Liver (tissue), 9 donors: ENCODE results near the gene ETS2. TPM values are rescaled to one million over a fixed set of nuclear protein-coding genes. Genes with fewer than 3 reads are reported as not detected.
A peak's percentile ranks its signal among the peaks of the same experiment; 100 is the strongest.

Source experiments
- DNase-seq: peaks from one replicate; pipeline ENCODE4 v3.0.0-alpha.2; 2017; ENCODE audit warnings: low spot score
- H3K27ac ChIP-seq, 2 donors: one replicate each; pipeline ENCODE4 v1.7.0; 2013; ENCODE audit warnings: inconsistent platforms in 2 of 2, low read length in 2 of 2, control low read depth in 1 of 2, low read depth in 1 of 2, mild to moderate bottlenecking in 1 of 2
- H3K27me3 ChIP-seq, 4 donors: one replicate each; pipeline versions ENCODE4 v1.6.1 to v1.7.0; 2013; ENCODE audit warnings: low read length in 3 of 4, inconsistent platforms in 1 of 4, mild to moderate bottlenecking in 1 of 4, moderate library complexity in 1 of 4; ENCODE audit not compliant: control insufficient read depth in 4 of 4, insufficient read depth in 4 of 4
- H3K36me3 ChIP-seq, 4 donors: one replicate each; pipeline versions ENCODE4 v1.6.1 to v1.7.0; 2013; ENCODE audit warnings: low read length in 3 of 4, mild to moderate bottlenecking in 3 of 4, low read depth in 1 of 4, moderate library complexity in 1 of 4; ENCODE audit not compliant: control insufficient read depth in 4 of 4, insufficient read depth in 3 of 4
- H3K4me1 ChIP-seq, 4 donors: one replicate each; pipeline versions ENCODE4 v1.6.1 to v1.7.0; 2013; ENCODE audit warnings: low read length in 3 of 4, mild to moderate bottlenecking in 3 of 4, moderate library complexity in 1 of 4; ENCODE audit not compliant: control insufficient read depth in 4 of 4, insufficient read depth in 4 of 4
- H3K4me3 ChIP-seq, 3 donors: one replicate each; pipeline versions ENCODE4 v1.6.1 to v1.7.0; 2013; ENCODE audit warnings: low read length in 3 of 3, control low read depth in 1 of 3, low read depth in 1 of 3, mild to moderate bottlenecking in 1 of 3
- H3K9ac ChIP-seq, 2 donors: one replicate each; pipeline ENCODE4 v1.7.0; 2013; ENCODE audit warnings: low read length in 2 of 2, mild to moderate bottlenecking in 2 of 2, moderate library complexity in 2 of 2, control low read depth in 1 of 2, low read depth in 1 of 2
- H3K9me3 ChIP-seq, 4 donors: one replicate each; pipeline versions ENCODE4 v1.6.1 to v1.7.0; 2013; ENCODE audit warnings: low read length in 3 of 4; ENCODE audit not compliant: control insufficient read depth in 4 of 4
- ATF3 ChIP-seq: IDR thresholded peaks from 2 replicates; pipeline ENCODE4 v1.6.1; 2016; ENCODE audit warnings: antibody characterized with exemption
- CTCF ChIP-seq: fragments of 150-350 bp; IDR thresholded peaks from 2 replicates; pipeline ENCODE4 v1.5.1; 2017; ENCODE audit warnings: improper control_type of control experiment, low read depth, low read length; ENCODE audit not compliant: missing input control
- EGR1 ChIP-seq, 2 donors: IDR thresholded peaks; 2 replicates each; pipeline ENCODE4 v1.6.1; 2016 to 2018; ENCODE audit warnings: antibody characterized with exemption in 2 of 2, low read depth in 2 of 2
- FOXA1 ChIP-seq: IDR thresholded peaks from 2 replicates; pipeline ENCODE4 v1.6.1; 2016; ENCODE audit warnings: antibody characterized with exemption
- GABPA ChIP-seq, 2 donors: IDR thresholded peaks in 1 of 2; conservative IDR thresholded peaks in 1 of 2; 2 replicates each; pipeline ENCODE4 v1.6.1; 2016; ENCODE audit warnings: antibody characterized with exemption in 2 of 2, mild to moderate bottlenecking in 1 of 2, moderate library complexity in 1 of 2
- HNF4A ChIP-seq, 2 donors: conservative IDR thresholded peaks; 2 replicates each; pipeline ENCODE4 v1.6.1; 2016; ENCODE audit warnings: antibody characterized with exemption in 2 of 2, mild to moderate bottlenecking in 2 of 2
- JUND ChIP-seq, 2 donors: IDR thresholded peaks; 2 replicates each; pipeline ENCODE4 v1.6.1; 2016; ENCODE audit warnings: antibody characterized with exemption in 2 of 2
- MAX ChIP-seq: IDR thresholded peaks from 2 replicates; pipeline ENCODE4 v1.6.1; 2016; ENCODE audit warnings: antibody characterized with exemption
- NR2F2 ChIP-seq: IDR thresholded peaks from 2 replicates; pipeline ENCODE4 v1.6.1; 2016; ENCODE audit warnings: antibody characterized with exemption
- RAD21 ChIP-seq, 2 donors: IDR thresholded peaks; 2 replicates each; pipeline ENCODE4 v1.6.1; 2016; ENCODE audit warnings: antibody characterized with exemption in 2 of 2, mild to moderate bottlenecking in 2 of 2
- REST ChIP-seq: IDR thresholded peaks from 2 replicates; pipeline ENCODE4 v1.6.1; 2016; ENCODE audit warnings: antibody characterized with exemption, mild to moderate bottlenecking
- ZBTB33 ChIP-seq: IDR thresholded peaks from 2 replicates; pipeline ENCODE4 v1.6.1; 2016; ENCODE audit warnings: antibody characterized with exemption
- WGBS: extraction: QIAGEN DNeasy Blood & Tissue Kit; methylation state at CpG from one replicate; pipeline ENCODE4 v1.1.7; 2013; 5-methylcytosine and 5-hydroxymethylcytosine counted together
- polyA plus RNA-seq, 2 donors: library from polyadenylated mRNA; stranded (reverse) in 1 of 2; unstranded in 1 of 2; fragments of 200-250 nt in 1 of 2; fragments of >200 nt in 1 of 2; fragmentation: Nextera tagmentation in 1 of 2; extraction: Ambion mirVana in 1 of 2; gene quantifications; one replicate each; pipeline versions ENCODE4 v1.2.1 to v1.2.3, GENCODE V29; 2013 to 2015
- total RNA-seq, 2 donors: library from RNA; depleted of rRNA; stranded (reverse); fragments of >200 nt; gene quantifications; one replicate each; pipeline ENCODE4 v1.2.3, GENCODE V29; 2014
- donor health status: healthy.
- donor health status: healthy.
- donor health status: healthy.
- donor health status: healthy.
- donor health status: healthy.

The ETS2 gene
- total and polyA plus RNA-seq, 4 donors = 20.2 to 90.7 (median 41.8) TPM

GRCh38 chr21:38810826-38811164, 5.1 kb downstream of the ETS2 start (continued):
- peak; percentile 10 for TF ChIP-seq REST
- TF ChIP-seq ATF3 = no peak
- TF ChIP-seq EGR1 (IDR thresholded peaks at IDR 0.05; ENCODE audit: low read depth in 2 of 2) = no peak
- TF ChIP-seq ZBTB33 = peak; percentile 9
- no peak for TF ChIP-seq NR2F2
- no peak for TF ChIP-seq JUND (IDR thresholded peaks at IDR 0.05)
- no peak for TF ChIP-seq RAD21 (IDR thresholded peaks at IDR 0.05)
- TF ChIP-seq HNF4A (conservative IDR thresholded peaks at IDR 0.05) = no peak

- Histone ChIP-seq H3K9ac (peak overlapping the region in 1 of 2 donors; percentile 37), H3K27me3 (no peaks in the 10 kb centered on the region), H3K27ac (peak overlapping the region; percentile 95 to 99), H3K4me3 (peak overlapping the region in 1 of 3 donors; percentile 8), H3K36me3 (peaks cover 16 to 56% (median 44%) of the 10 kb centered on the region in 4 donors), H3K4me1 (peaks cover 4 to 28% (median 12%) of the 10 kb centered on the region in 4 donors), H3K9me3 (no peaks in the 10 kb centered on the region)
- DNase-seq = no peak
- TF ChIP-seq FOXA1 (no peak), JUND (IDR thresholded peaks at IDR 0.05) (peak in 1 of 2 donors; percentile 64)
- 35% methylated on average over 8 of the region's 8 CpGs for WGBS
Observed at GRCh38 chr21:38811257-38811656, 5.5 kb downstream of the ETS2 start.

GRCh38 chr21:38813143-38813542, 7.4 kb downstream of the ETS2 start:
- no peak overlapping the region for H3K9ac ChIP-seq
- no peaks in the 10 kb centered on the region for H3K27me3 ChIP-seq
- no peak overlapping the region for H3K4me3 ChIP-seq
- WGBS = 82% methylated on average over 2 of the region's 2 CpGs
- no peak for DNase-seq
- H3K27ac ChIP-seq = peak overlapping the region; percentile 22 to 99
- peaks cover 24 to 74% (median 61%) of the 10 kb centered on the region in 4 donors for H3K36me3 ChIP-seq
- H3K4me1 ChIP-seq = peaks cover 4 to 28% (median 13%) of the 10 kb centered on the region in 4 donors
- H3K9me3 ChIP-seq = no peaks in the 10 kb centered on the region
- no peak for TF ChIP-seq GABPA (IDR thresholded peaks at IDR 0.05 in 1 of 2, conservative IDR thresholded peaks at IDR 0.05 in 1 of 2)
- TF ChIP-seq NR2F2 = no peak
- TF ChIP-seq MAX = no peak
- TF ChIP-seq REST = no peak
- TF ChIP-seq ZBTB33 = no peak
- TF ChIP-seq JUND (IDR thresholded peaks at IDR 0.05) = no peak
- TF ChIP-seq HNF4A (conservative IDR thresholded peaks at IDR 0.05) = no peak
- no peak for TF ChIP-seq CTCF
